H9 (cell line): ENCODE measurements around the gene TRAPPC4. TPM values are rescaled to one million over a fixed set of nuclear protein-coding genes. Genes with fewer than 3 reads are reported as not detected.
A peak's percentile ranks its signal among the peaks of the same experiment; 100 is the strongest.

Experiments
- DNase-seq: peaks from one replicate; pipeline ENCODE4 v3.0.0-alpha.2; 2017
- H2AFZ ChIP-seq: one replicate; pipeline ENCODE4 v1.6.1; 2013; ENCODE audit warnings: mild to moderate bottlenecking, low read length, control low read depth, moderate library complexity
- H2AK5ac ChIP-seq: 2 replicates; pipeline ENCODE4 v1.6.1; 2013; ENCODE audit warnings: low read length, control low read depth, mixed read lengths; ENCODE audit not compliant: insufficient read length
- H2BK120ac ChIP-seq: one replicate; pipeline ENCODE4 v1.6.1; 2013; ENCODE audit warnings: low read depth, mild to moderate bottlenecking, low read length, control low read depth, inconsistent platforms; ENCODE audit not compliant: poor library complexity, severe bottlenecking
- H2BK12ac ChIP-seq: 2 replicates; pipeline ENCODE4 v1.6.1; 2013; ENCODE audit warnings: low read length, control low read depth, mixed read lengths, low read depth; ENCODE audit not compliant: insufficient read length
- H2BK15ac ChIP-seq: 2 replicates; pipeline ENCODE4 v1.6.1; 2013; ENCODE audit warnings: low read depth, low read length, control low read depth
- H2BK20ac ChIP-seq: one replicate; pipeline ENCODE4 v1.6.1; 2013; ENCODE audit warnings: low read depth, mild to moderate bottlenecking, low read length, control low read depth, inconsistent platforms; ENCODE audit not compliant: poor library complexity, severe bottlenecking
- H2BK5ac ChIP-seq: 2 replicates; pipeline ENCODE4 v1.6.1; 2013; ENCODE audit warnings: low read length, control low read depth, mixed read lengths; ENCODE audit not compliant: insufficient read length
- H3K14ac ChIP-seq: 2 replicates; pipeline ENCODE4 v1.6.1; 2013; ENCODE audit warnings: low read length, control low read depth; ENCODE audit not compliant: insufficient read depth
- H3K18ac ChIP-seq: 2 replicates; pipeline ENCODE4 v1.6.1; 2013; ENCODE audit warnings: low read depth, mild to moderate bottlenecking, mixed read lengths, low read length, control low read depth; ENCODE audit not compliant: insufficient read length
- H3K23ac ChIP-seq: 2 replicates; pipeline ENCODE4 v1.6.1; 2013; ENCODE audit warnings: low read length, control low read depth, mixed read lengths, low read depth; ENCODE audit not compliant: insufficient read length
- H3K23me2 ChIP-seq: 2 replicates; pipeline ENCODE4 v1.6.1; 2013; ENCODE audit warnings: low read depth, mild to moderate bottlenecking, mixed read lengths, low read length, control low read depth; ENCODE audit not compliant: insufficient read length, poor library complexity, severe bottlenecking
- H3K27ac ChIP-seq: 2 replicates; pipeline ENCODE4 v1.5.1; 2013; ENCODE audit warnings: low read length, control low read depth, mixed read lengths, low read depth; ENCODE audit not compliant: insufficient read length
- H3K27me3 ChIP-seq: 2 replicates; pipeline ENCODE4 v1.6.1; 2013; ENCODE audit warnings: low read length, control low read depth, inconsistent platforms; ENCODE audit not compliant: insufficient read depth
- H3K4ac ChIP-seq: 2 replicates; pipeline ENCODE4 v1.6.1; 2013; ENCODE audit warnings: low read depth, mild to moderate bottlenecking, control low read depth, inconsistent platforms, low read length, moderate library complexity
- H3K4me1 ChIP-seq: 2 replicates; pipeline ENCODE4 v1.6.1; 2013; ENCODE audit warnings: low read length, control low read depth, inconsistent platforms; ENCODE audit not compliant: insufficient read depth
- H3K4me2 ChIP-seq: 2 replicates; pipeline ENCODE4 v1.6.1; 2013; ENCODE audit warnings: low read length, control low read depth, mixed read lengths; ENCODE audit not compliant: insufficient read length, insufficient read depth
- H3K56ac ChIP-seq: 2 replicates; pipeline ENCODE4 v1.6.1; 2013; ENCODE audit warnings: low read depth, mild to moderate bottlenecking, mixed read lengths, low read length, control low read depth; ENCODE audit not compliant: insufficient read length
- H3K79me1 ChIP-seq: 2 replicates; pipeline ENCODE4 v1.6.1; 2013; ENCODE audit warnings: low read depth, mild to moderate bottlenecking, moderate library complexity, low read length, control low read depth, inconsistent platforms; ENCODE audit not compliant: insufficient read depth, poor library complexity, severe bottlenecking
- H3K79me2 ChIP-seq: 2 replicates; pipeline ENCODE4 v1.6.1; 2013; ENCODE audit warnings: low read length, control low read depth, inconsistent platforms; ENCODE audit not compliant: insufficient read depth
- H3K9ac ChIP-seq: 2 replicates; pipeline ENCODE4 v1.6.1; 2013; ENCODE audit warnings: low read length, control low read depth, mixed read lengths; ENCODE audit not compliant: insufficient read length; ENCODE audit errors: extremely low read depth
- H3K9me3 ChIP-seq: one replicate; pipeline ENCODE4 v1.6.1; 2013; ENCODE audit warnings: low read depth, low read length, inconsistent platforms; ENCODE audit not compliant: control insufficient read depth
- H3T11ph ChIP-seq: one replicate; pipeline ENCODE4 v1.6.1; 2013; ENCODE audit warnings: mild to moderate bottlenecking, low read length, control low read depth, inconsistent platforms
- H4K20me1 ChIP-seq: one replicate; pipeline ENCODE4 v1.6.1; 2013; ENCODE audit not compliant: control insufficient read depth, insufficient read length, insufficient read depth
- H4K5ac ChIP-seq: 2 replicates; pipeline ENCODE4 v1.6.1; 2013; ENCODE audit warnings: low read depth, mild to moderate bottlenecking, mixed read lengths, low read length, control low read depth; ENCODE audit not compliant: insufficient read length
- H4K8ac ChIP-seq: replicated peaks from 2 replicates; pipeline ENCODE4 v1.6.1; 2013; ENCODE audit warnings: low read length, control low read depth, mixed read lengths, low read depth; ENCODE audit not compliant: insufficient read length
- H4K91ac ChIP-seq: 2 replicates; pipeline ENCODE4 v1.6.1; 2013; ENCODE audit warnings: low read depth, mild to moderate bottlenecking, moderate library complexity, mixed read lengths, low read length, control low read depth; ENCODE audit not compliant: insufficient read length
- H3K27ac Mint-ChIP-seq, 3 experiments: 2 replicates in 2 of 3; 3 replicates in 1 of 3; pipeline ENCODE4 v1.8.0; 2020 to 2021; ENCODE audit warnings: mixed read lengths in 3 of 3, mild to moderate bottlenecking in 1 of 3, moderate library complexity in 1 of 3
- H3K27me3 Mint-ChIP-seq: 2 replicates; pipeline ENCODE4 v1.8.0; 2021; ENCODE audit warnings: low read depth, mild to moderate bottlenecking, moderate library complexity, mixed read lengths
- H3K36me3 Mint-ChIP-seq, 3 experiments: 2 replicates in 2 of 3; 3 replicates in 1 of 3; pipeline ENCODE4 v1.8.0; 2020 to 2021; ENCODE audit warnings: low read depth in 3 of 3, mixed read lengths in 3 of 3; ENCODE audit not compliant: insufficient read depth in 1 of 3
- H3K4me1 Mint-ChIP-seq, 2 experiments: 2 replicates each; pipeline ENCODE4 v1.8.0; 2020; ENCODE audit warnings: mixed read lengths in 2 of 2
- H3K4me3 Mint-ChIP-seq, 2 experiments: 2 replicates in 1 of 2; 3 replicates in 1 of 2; pipeline ENCODE4 v1.8.0; 2020 to 2021; ENCODE audit warnings: mild to moderate bottlenecking in 2 of 2, mixed read lengths in 2 of 2, moderate library complexity in 1 of 2
- H3K9me3 Mint-ChIP-seq, 2 experiments: 2 replicates in 1 of 2; 3 replicates in 1 of 2; pipeline ENCODE4 v1.8.0; 2020; ENCODE audit warnings: mild to moderate bottlenecking in 2 of 2, mixed read lengths in 2 of 2, moderate library complexity in 1 of 2
- CTCF ChIP-seq: fragments of 200-600 bp; sonication (generic); conservative IDR thresholded peaks from 3 replicates; pipeline ENCODE4 v1.8.0; 2021; ENCODE audit warnings: antibody characterized with exemption, mild to moderate bottlenecking
- WGBS: extraction: QIAGEN DNeasy Blood & Tissue Kit; methylation state at CpG from one replicate; pipeline ENCODE4 v1.1.7; 2013; ENCODE audit warnings: missing lambda C conversion rate, low lambda C conversion rate, mixed read lengths; ENCODE audit not compliant: insufficient read length; ENCODE audit errors: extremely low coverage; 5-methylcytosine and 5-hydroxymethylcytosine counted together
- total RNA-seq: library from RNA; stranded (reverse); gene quantifications from 2 replicates; pipeline ENCODE4 v1.2.1, GENCODE V29; 2021

Gene TRAPPC4
- total RNA-seq, 1 experiment from 2014 or later = 82.8 TPM

DNA sequence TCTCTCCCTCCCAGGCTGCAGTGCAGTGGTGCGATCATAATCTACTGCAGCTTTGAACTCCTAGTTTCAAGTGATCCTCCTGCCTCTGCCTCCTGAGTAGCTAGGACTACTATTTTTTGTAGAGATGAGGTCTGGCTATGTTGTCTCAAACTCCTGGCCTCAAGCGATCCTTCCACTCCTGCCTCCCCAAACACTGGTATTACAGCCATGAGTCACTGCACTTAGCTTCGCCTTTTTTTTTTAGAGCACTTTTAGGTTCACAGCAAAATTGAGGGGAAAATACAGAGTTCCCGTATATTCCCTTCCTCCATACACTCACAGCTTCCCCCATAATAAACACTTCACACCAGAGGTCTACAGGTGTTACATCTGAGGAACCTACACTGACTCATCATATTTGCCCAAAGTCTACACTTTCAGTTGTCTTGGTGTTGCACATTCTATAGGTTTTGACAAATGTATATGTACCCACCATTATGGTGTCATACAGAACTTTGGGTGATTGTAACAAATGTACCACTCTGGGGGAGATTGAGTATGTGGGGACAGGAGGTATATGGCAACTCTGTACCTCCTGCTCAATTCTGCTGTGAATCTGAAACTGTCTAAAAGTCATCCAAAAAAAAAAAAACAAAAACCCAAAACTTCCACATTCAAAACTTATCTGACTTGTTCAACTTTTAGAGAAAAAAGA lies 23.4 kb downstream of the TRAPPC4 start:
- H2BK5ac ChIP-seq = no peak overlapping the region
- no peaks in the 10 kb centered on the region for H3K27me3 ChIP-seq
- no peak overlapping the region for H2BK20ac ChIP-seq
- no peak overlapping the region for H3K4ac ChIP-seq
- no peaks in the 10 kb centered on the region for H3K9me3 ChIP-seq
- no peaks in the 10 kb centered on the region for H3K79me2 ChIP-seq
- H2BK120ac ChIP-seq = no peak overlapping the region
- no peak overlapping the region for H3K14ac ChIP-seq
- no peak overlapping the region; a peak in 1 of 5 replicates for H3K4me3 Mint-ChIP-seq
- H3T11ph ChIP-seq = no peak overlapping the region
- H2AK5ac ChIP-seq = no peak overlapping the region
- no peak overlapping the region for H2AFZ ChIP-seq
- H3K56ac ChIP-seq = no peak overlapping the region
- H4K91ac ChIP-seq = no peak overlapping the region
- H4K5ac ChIP-seq = no peak overlapping the region
- peaks cover 16 to 27% of the 10 kb centered on the region in 2 experiments for H3K4me1 Mint-ChIP-seq
- no peak overlapping the region for H4K8ac ChIP-seq
- H3K27me3 Mint-ChIP-seq = no peaks in the 10 kb centered on the region
- no CpG with 5 or more reads among the region's 4 CpGs for WGBS
- no peaks in the 10 kb centered on the region for H3K79me1 ChIP-seq
- no peak for DNase-seq
- TF ChIP-seq CTCF = no peak
- no peaks in the 10 kb centered on the region for H3K4me1 ChIP-seq
- no peaks in the 10 kb centered on the region for H3K23me2 ChIP-seq
- no peaks in the 10 kb centered on the region for H3K9me3 Mint-ChIP-seq
- no peaks in the 10 kb centered on the region for H4K20me1 ChIP-seq
- H2BK12ac ChIP-seq = no peak overlapping the region
- H3K27ac ChIP-seq = no peak overlapping the region
- H3K18ac ChIP-seq = no peak overlapping the region
- peak overlapping the region in 2 of 3 experiments; percentile 34 to 64; a peak in 3 of 7 replicates for H3K27ac Mint-ChIP-seq
- H3K36me3 Mint-ChIP-seq = peaks cover 15 to 28% (median 21%) of the 10 kb centered on the region in 3 experiments; a peak in 6 of 7 replicates
- H3K4me2 ChIP-seq = no peak overlapping the region
- H2BK15ac ChIP-seq = no peak overlapping the region
- H3K23ac ChIP-seq = no peak overlapping the region
- no peak overlapping the region for H3K9ac ChIP-seq
